Iris pigment epithelial cell (primary cell): Measurements from ENCODE around the gene BMPER.
"Not testable (repeated sequence)": the region's sequence is repeated elsewhere in the genome, so short reads cannot be mapped to it uniquely, and the experiment has no call there.

Source experiments
- DNase-seq: peaks from one replicate; pipeline ENCODE4 v3.0.0-alpha.2; 2011; ENCODE audit warnings: low read depth

BMPER gene

GRCh38 chr7:34136698-34137097 is 231.4 kb downstream of the BMPER start:
- no peak for DNase-seq

- DNase-seq = no peak
These were observed 231.8 kb downstream of the BMPER start for GRCh38 chr7:34137176-34137575.

DNA sequence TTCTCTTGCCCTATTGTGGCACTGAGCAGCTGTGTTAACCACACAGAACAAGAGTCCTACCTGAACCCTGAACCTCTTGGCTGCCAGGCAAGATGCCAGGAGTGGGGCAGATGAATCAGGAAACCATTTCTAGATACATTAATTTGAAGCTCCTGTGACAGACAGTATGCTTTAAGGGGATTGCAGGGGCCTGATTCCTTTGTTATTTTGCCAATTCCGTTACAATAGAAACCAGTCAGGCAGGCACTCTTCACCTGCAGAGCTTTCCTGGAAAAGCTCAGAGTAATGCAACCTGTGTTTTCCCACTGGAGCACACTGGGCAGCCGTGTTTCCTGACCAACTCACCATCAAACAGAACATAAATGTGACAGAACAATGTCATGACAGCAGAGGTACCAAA is 233.1 kb downstream of the BMPER start:
- no peak for DNase-seq

GRCh38 chr7:34139086-34139485 is 233.7 kb downstream of the BMPER start:
- no peak for DNase-seq

- no peak for DNase-seq
These were observed 234.7 kb downstream of the BMPER start for GRCh38 chr7:34140066-34140465.

- peak; percentile 76 for DNase-seq
These were observed 238.1 kb downstream of the BMPER start for GRCh38 chr7:34143402-34143801.

DNA sequence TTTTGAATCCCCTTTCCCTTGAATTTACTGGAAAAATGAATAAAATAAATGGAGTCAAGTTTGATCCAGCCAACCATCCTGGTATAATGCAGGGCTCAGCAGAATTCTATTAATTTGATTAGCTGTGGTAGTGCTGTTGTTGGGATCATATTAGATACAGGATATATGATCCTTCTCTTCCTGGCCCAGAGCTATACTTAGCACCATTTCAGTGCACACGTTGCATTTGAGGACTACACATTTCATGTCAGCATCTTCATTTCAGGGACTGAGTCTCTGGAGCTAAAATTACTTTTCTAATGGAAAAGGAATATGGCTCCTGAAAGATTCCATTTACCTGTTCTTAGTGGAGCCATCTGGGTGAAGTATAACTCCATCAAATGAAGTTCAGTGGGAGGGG is 240.3 kb downstream of the BMPER start:
- no peak for DNase-seq

- DNase-seq = peak; percentile 63
These were observed 248.4 kb downstream of the BMPER start for GRCh38 chr7:34153656-34154270.

DNA sequence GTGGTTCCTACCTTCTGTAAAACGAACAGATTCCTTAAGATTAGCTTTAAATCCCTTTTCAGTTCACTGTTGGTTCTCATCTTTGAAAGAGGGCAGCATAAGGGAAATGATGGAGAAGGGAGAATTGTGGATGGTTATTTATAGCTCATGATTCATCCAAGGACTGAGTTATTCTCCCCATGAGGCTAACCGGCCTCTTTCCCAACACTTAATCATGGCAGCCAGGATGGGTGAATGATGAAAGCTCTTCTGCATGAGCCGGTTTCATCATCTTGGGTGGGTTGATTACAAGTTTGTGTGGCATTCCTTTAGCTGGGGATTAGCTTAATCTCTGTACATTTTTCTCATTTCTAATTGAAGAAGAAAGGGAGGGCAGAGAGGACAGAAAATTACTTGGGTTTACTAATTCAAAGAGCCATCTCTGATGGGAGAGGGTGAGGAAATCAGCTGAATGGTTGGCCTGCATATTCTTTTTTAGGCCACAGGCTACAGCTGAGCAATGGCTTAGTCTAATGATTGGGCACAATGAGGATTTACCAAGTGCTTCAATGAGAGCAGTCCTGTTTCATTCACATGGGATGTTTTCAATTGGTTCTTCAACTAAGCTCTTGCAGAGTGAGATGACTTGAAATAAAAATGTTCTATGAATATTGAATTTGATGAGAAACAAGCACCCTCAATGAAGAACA is 250.0 kb downstream of the BMPER start:
- DNase-seq = peak; percentile 98

- no peak for DNase-seq
These were observed 251.0 kb downstream of the BMPER start for GRCh38 chr7:34156336-34156735.

GRCh38 chr7:34157137-34157536 is 251.8 kb downstream of the BMPER start:
- no peak for DNase-seq

GRCh38 chr7:34158368-34159153 is 253.2 kb downstream of the BMPER start:
- DNase-seq = no peak

DNA sequence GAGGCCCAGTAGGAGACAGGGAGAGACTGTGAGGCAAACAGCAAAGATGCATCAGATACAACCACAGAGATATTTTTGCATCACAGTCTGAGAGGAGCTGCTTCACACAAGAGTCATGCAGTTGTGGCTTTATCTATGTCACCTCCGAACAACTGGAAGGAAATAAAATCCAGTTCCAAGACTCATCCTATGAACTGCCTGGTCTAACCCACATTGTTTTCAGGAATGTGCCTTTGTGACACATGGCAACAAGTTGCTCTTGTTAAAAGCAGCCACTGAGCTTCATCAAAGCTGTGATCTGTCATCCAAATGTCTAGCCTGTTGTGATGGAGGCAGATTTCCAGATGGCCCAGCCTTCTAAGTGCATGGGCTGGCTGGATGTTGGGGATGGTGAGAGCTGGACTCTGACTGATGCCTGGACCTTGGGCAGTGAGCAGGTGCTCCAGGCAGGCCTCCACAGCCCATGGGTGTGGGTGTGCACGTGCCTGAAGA is 255.0 kb downstream of the BMPER start:
- DNase-seq = peak; percentile 55

- DNase-seq = no peak
These were observed 256.8 kb downstream of the BMPER start for GRCh38 chr7:34162027-34162565.

DNA sequence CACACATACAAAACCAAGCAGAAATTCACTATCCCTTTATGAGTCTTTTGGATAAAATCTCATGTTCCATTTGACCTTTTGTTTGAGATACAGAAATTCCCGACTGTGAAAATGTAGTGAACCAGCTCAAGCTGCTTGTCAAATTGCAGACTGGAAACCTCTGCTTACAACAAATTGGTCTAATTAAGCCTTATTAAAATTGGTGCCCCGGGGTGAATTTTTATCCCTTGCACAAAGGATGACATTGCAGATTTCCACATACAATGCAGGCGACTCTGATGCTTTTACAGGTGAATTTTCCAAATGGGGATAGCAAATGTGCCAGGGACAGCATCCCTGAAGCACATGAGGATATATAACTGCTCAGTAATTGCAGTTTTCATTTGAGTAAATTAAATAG is 257.3 kb downstream of the BMPER start:
- DNase-seq = no peak

DNA sequence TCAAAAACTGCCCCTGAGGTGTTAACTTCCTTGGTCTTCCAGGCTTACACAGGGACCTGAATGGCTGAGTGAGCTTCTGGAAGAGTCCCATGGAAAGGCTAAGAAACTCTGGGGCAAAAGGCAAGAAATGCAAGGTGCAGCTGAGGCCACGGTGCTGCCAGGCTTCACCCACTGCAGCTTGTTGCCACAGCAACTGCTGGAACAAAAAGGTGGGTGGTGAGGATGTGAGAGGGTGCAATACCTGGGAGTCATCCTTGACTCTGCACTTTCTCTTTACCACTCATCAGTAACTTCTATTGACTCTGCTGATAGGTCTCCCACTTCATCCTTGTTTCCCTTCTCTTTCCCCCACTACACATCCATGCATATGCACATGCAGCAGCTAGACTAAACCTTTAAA is 258.6 kb downstream of the BMPER start:
- no peak for DNase-seq

DNA sequence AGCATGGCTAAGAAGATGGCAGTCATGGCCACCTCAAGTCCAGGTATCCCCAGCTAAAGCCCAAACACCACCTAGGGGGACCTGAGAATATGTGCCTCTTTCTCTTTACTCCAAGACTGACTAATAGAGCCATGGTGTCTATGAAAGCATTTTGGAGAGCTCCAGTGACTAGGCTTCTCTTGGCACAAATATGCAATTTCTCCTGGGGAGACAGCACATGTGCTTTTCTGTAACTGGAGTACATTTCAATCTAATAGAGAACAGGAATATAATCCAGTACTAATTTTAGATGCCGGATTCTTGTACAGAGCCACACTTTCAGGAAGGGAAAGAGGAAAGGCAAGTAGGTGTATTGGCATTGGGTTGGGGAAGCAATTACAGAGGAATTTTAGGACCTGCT is 260.1 kb downstream of the BMPER start:
- no peak for DNase-seq

- DNase-seq = peak; percentile 50
These were observed 260.7 kb downstream of the BMPER start for GRCh38 chr7:34165927-34166550.

GRCh38 chr7:34168013-34168412 is 262.7 kb downstream of the BMPER start:
- DNase-seq = no peak

- DNase-seq = not testable (repeated sequence)
These were observed 269.6 kb downstream of the BMPER start for GRCh38 chr7:34174688-34175616.

DNA sequence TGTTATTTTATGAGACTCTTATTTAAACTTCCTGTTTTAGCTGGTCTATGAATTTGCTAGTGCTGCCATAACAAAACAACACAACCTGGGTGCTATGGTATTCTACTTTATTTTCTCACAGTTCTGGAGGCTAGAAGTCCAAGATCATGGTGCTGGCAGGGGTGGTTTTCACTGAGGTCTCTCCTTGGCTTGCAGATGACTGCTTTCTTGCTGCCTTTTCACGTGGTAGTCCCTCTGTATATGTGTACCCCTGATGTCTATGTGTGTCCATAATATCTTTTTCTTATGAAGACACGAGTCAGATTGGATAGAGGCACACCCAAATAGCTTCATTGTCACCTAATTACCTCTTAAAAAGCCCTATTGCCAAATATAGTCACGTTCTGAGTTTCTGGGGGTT is 270.5 kb downstream of the BMPER start:
- DNase-seq = no peak
